Muscle layer of colon (tissue), 2 donors: ENCODE results near the gene UNC13C.

Experiments
- H3K27ac ChIP-seq: one replicate; pipeline ENCODE4 v1.7.0; 2013; ENCODE audit warnings: low read depth, mild to moderate bottlenecking, low read length, moderate library complexity
- H3K27me3 ChIP-seq, 2 donors: one replicate each; pipeline ENCODE4 v1.7.0; 2013; ENCODE audit warnings: low read length in 2 of 2, mild to moderate bottlenecking in 2 of 2; ENCODE audit not compliant: insufficient read depth in 2 of 2, control insufficient read depth in 1 of 2
- H3K36me3 ChIP-seq: one replicate; pipeline ENCODE4 v1.7.0; 2013; ENCODE audit warnings: mild to moderate bottlenecking, low read length; ENCODE audit not compliant: insufficient read depth
- H3K4me1 ChIP-seq: one replicate; pipeline ENCODE4 v1.7.0; 2013; ENCODE audit warnings: mild to moderate bottlenecking, low read length; ENCODE audit not compliant: insufficient read depth
- H3K4me3 ChIP-seq, 2 donors: one replicate each; pipeline ENCODE4 v1.7.0; 2013; ENCODE audit warnings: low read length in 2 of 2, low read depth in 1 of 2, mild to moderate bottlenecking in 1 of 2, moderate library complexity in 1 of 2
- H3K9ac ChIP-seq: one replicate; pipeline ENCODE4 v1.7.0; 2013; ENCODE audit warnings: low read length
- H3K9me3 ChIP-seq: one replicate; pipeline ENCODE4 v1.7.0; 2013; ENCODE audit warnings: mild to moderate bottlenecking, low read length
- donor health status: abdominal sarcoma.
- donor health status: Adenocarcinoma of cecum.

UNC13C gene

GRCh38 chr15:54504695-54505094 is 526.5 kb downstream of the UNC13C start:
- Histone ChIP-seq H3K27me3 (no peaks in the 10 kb centered on the region), H3K36me3 (no peaks in the 10 kb centered on the region), H3K27ac (no peak overlapping the region), H3K4me3 (no peak overlapping the region), H3K9me3 (no peaks in the 10 kb centered on the region), H3K9ac (no peak overlapping the region), H3K4me1 (no peaks in the 10 kb centered on the region)

- Histone ChIP-seq H3K9me3 (no peaks in the 10 kb centered on the region), H3K27ac (no peak overlapping the region), H3K4me1 (no peaks in the 10 kb centered on the region), H3K36me3 (no peaks in the 10 kb centered on the region), H3K4me3 (no peak overlapping the region), H3K27me3 (no peaks in the 10 kb centered on the region), H3K9ac (no peak overlapping the region)
These were observed 528.8 kb downstream of the UNC13C start for GRCh38 chr15:54506977-54507524.

- H3K36me3 ChIP-seq: no peaks in the 10 kb centered on the region
- peaks cover 7% of the 10 kb centered on the region for H3K4me1 ChIP-seq
- H3K9me3 ChIP-seq: no peaks in the 10 kb centered on the region
- H3K4me3 ChIP-seq: no peak overlapping the region
- H3K9ac ChIP-seq: no peak overlapping the region
- no peak overlapping the region for H3K27ac ChIP-seq
- H3K27me3 ChIP-seq: no peaks in the 10 kb centered on the region
These were observed 536.4 kb downstream of the UNC13C start for GRCh38 chr15:54514601-54515000.

DNA sequence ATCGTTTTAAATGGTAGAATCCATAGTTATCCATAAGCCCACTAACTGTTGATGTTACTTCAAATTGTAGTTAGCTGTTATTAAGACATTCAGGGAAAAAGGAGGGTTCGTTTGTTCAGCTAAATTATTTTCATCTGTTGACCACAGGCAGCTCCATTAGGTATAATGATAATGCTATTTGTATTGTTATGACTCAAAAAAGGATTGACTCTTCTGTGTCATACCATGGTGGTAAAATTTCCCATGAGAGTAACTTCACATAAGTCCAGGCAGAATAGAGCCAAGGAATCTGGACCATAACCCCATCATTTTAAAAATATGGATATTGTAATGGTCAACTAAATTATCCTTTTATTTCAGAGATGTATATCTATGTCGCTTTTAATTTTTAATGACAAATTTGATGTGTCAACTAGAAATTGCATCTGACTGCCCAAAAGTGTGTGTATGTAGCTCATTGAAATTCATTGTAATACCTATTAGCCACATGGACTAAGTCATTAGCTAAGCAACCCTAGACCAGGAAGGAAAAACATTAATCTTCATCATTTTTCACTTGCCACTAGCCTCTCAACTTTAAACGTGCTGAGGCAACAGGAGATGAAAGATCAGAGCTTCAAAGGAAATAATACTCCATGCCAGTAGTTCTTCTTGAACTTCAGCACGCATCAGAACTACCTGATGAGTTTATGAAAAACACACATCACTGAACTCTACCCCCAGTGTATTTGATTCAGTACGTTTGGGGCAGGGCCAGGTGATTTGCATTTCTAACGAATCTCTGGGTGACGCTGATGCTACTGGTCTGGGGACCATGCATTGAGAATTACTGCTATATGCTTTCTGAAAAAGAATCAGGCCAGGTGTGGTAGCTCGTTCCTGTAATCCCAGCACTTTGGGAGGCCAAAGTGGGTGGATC is 537.7 kb downstream of the UNC13C start:
- Histone ChIP-seq H3K36me3 (no peaks in the 10 kb centered on the region), H3K9me3 (no peaks in the 10 kb centered on the region), H3K9ac (no peak overlapping the region), H3K27ac (no peak overlapping the region), H3K4me3 (no peak overlapping the region), H3K27me3 (no peaks in the 10 kb centered on the region), H3K4me1 (peaks cover 7% of the 10 kb centered on the region)

- H3K4me1 ChIP-seq: peaks cover 7% of the 10 kb centered on the region
- H3K4me3 ChIP-seq: no peak overlapping the region
- H3K36me3 ChIP-seq: no peaks in the 10 kb centered on the region
- no peaks in the 10 kb centered on the region for H3K9me3 ChIP-seq
- no peak overlapping the region for H3K27ac ChIP-seq
- no peak overlapping the region for H3K9ac ChIP-seq
- H3K27me3 ChIP-seq: no peaks in the 10 kb centered on the region
These were observed 539.1 kb downstream of the UNC13C start for GRCh38 chr15:54517366-54517765.

DNA sequence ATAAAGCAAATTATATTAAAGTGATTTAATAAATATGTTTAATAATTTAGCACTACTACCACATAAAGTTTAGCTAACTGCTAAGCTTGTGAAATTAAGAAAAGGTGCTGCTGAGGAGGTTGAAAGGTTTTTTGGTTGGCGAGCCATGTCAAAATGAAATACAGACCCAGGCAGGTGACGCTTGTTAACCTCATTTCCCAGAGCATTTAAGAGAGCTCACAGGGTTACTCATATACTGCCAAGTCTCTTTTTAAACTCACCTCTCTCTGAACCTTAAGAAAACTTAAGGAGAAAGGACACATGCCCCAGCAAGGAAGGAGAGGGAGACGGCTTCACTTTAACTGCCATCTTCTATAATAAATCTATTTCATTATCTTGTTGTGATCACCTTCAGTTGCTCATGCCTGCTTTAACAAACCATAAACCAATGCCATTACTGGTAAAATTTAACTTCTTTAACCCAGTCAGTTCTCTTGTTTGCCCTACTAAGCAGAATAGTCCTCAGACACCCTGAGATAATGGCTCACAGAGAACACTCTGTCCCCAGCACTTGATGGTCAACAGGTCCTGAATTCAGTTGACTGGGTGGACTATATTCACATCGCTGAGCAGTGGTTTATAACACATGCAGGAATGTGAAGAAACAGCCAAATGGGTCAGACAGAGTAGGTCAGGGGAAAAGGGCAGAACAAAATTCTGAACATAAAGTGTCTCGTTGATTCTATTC is 540.1 kb downstream of the UNC13C start:
- H3K9ac ChIP-seq: no peak overlapping the region
- H3K27me3 ChIP-seq: no peaks in the 10 kb centered on the region
- no peak overlapping the region for H3K27ac ChIP-seq
- H3K4me1 ChIP-seq: peaks cover 7% of the 10 kb centered on the region
- no peaks in the 10 kb centered on the region for H3K9me3 ChIP-seq
- H3K36me3 ChIP-seq: no peaks in the 10 kb centered on the region
- no peak overlapping the region for H3K4me3 ChIP-seq

DNA sequence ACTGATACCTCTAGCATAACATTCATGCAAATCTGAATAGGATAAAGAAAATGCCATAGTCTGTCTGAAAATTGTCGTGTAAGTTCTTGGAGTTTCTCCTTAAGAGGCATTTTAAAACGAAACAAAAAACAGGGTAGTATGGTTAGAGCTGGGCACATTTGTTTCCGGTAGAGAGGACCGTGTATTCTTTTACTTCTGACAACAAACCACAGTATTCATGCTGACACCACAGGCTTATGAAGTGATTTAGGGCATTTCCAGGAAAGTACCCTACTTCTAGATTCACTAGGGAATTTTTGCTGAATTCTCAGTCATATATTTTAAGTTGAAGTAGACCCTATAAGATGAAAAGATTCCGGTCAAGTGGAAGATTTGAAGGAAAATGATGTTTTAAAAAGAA is 541.3 kb downstream of the UNC13C start:
- no peaks in the 10 kb centered on the region for H3K9me3 ChIP-seq
- no peaks in the 10 kb centered on the region for H3K27me3 ChIP-seq
- H3K4me1 ChIP-seq: peaks cover 7% of the 10 kb centered on the region
- no peak overlapping the region for H3K4me3 ChIP-seq
- no peaks in the 10 kb centered on the region for H3K36me3 ChIP-seq
- no peak overlapping the region for H3K27ac ChIP-seq
- no peak overlapping the region for H3K9ac ChIP-seq

- Histone ChIP-seq H3K36me3 (no peaks in the 10 kb centered on the region), H3K27ac (no peak overlapping the region), H3K9me3 (no peaks in the 10 kb centered on the region), H3K9ac (no peak overlapping the region), H3K4me1 (peaks cover 7% of the 10 kb centered on the region), H3K4me3 (no peak overlapping the region), H3K27me3 (no peaks in the 10 kb centered on the region)
These were observed 542.4 kb downstream of the UNC13C start for GRCh38 chr15:54520616-54521015.

- Histone ChIP-seq H3K4me3 (no peak overlapping the region), H3K4me1 (peaks cover 7% of the 10 kb centered on the region), H3K9ac (no peak overlapping the region), H3K27ac (no peak overlapping the region), H3K27me3 (no peaks in the 10 kb centered on the region), H3K36me3 (no peaks in the 10 kb centered on the region), H3K9me3 (no peaks in the 10 kb centered on the region)
These were observed 543.0 kb downstream of the UNC13C start for GRCh38 chr15:54521206-54521605.

DNA sequence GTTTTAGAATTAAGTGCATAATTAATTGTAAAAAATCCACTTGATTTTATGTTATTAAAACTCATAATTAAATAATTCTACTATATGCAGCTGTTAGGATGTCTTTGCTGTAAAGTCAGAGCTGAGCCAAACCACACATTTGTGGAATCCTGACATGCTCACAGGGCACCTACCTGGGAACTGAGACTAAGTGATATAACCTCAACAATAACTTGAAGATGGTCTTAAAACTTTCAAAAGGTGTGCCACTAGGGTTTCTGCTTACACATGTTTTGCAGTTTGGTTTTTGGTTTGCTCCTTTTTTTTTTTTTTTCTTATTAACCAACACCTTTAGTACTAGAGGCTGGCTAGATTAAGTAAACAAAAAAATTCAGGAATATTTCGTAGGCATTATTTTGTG is 549.8 kb downstream of the UNC13C start:
- Histone ChIP-seq H3K9me3 (no peaks in the 10 kb centered on the region), H3K4me3 (no peak overlapping the region), H3K27ac (no peak overlapping the region), H3K36me3 (no peaks in the 10 kb centered on the region), H3K4me1 (no peaks in the 10 kb centered on the region), H3K27me3 (no peaks in the 10 kb centered on the region), H3K9ac (no peak overlapping the region)

DNA sequence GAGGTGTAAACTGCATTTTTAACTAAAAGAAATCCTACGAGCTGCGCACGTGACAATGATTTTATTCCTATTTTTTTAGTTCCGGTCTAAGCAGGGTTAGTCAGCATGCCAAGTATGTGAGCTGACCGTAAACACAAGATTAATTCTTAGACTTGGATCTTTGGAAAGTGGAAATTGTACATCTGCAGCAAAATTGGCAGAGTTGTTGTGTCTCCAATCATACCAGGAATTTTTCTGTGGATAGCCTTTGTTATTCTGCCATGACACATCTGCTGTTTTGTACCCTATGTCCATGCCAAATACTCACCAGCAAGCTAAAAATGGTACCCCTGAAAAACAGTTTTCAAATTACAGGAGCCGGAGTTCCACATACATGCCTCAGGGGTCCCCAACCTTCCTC is 562.5 kb downstream of the UNC13C start:
- H3K36me3 ChIP-seq: no peaks in the 10 kb centered on the region
- H3K27me3 ChIP-seq: no peaks in the 10 kb centered on the region
- H3K4me1 ChIP-seq: no peaks in the 10 kb centered on the region
- no peaks in the 10 kb centered on the region for H3K9me3 ChIP-seq
- H3K9ac ChIP-seq: no peak overlapping the region
- H3K4me3 ChIP-seq: no peak overlapping the region
- no peak overlapping the region for H3K27ac ChIP-seq
